Prostate gland (tissue), 2 donors: ENCODE results near the gene ADARB2. TPM values are rescaled to one million over a fixed set of nuclear protein-coding genes. Genes with fewer than 3 reads are reported as not detected.

Source experiments
- DNase-seq: peaks from one replicate; pipeline ENCODE4 v3.0.0-alpha.2; 2019; ENCODE audit warnings: low spot score
- H3K27ac ChIP-seq, 2 donors: fragments of 200-600 bp; sonication (generic); 2 replicates each; pipeline ENCODE4 v1.5.1; 2017 to 2019
- H3K27me3 ChIP-seq: fragments of 200-600 bp; sonication (generic); replicated peaks from 2 replicates; pipeline ENCODE4 v1.5.1; 2019; ENCODE audit not compliant: insufficient read depth
- H3K36me3 ChIP-seq, 2 donors: fragments of 200-600 bp; sonication (generic); 1 replicate in 1 of 2; 2 replicates in 1 of 2; pipeline versions ENCODE4 v1.5.1 to v1.8.1; 2017 to 2019
- H3K4me1 ChIP-seq: fragments of 200-600 bp; sonication (generic); replicated peaks from 2 replicates; pipeline ENCODE4 v1.5.1; 2019
- H3K4me3 ChIP-seq, 2 donors: fragments of 200-600 bp; sonication (generic); 2 replicates each; pipeline ENCODE4 v1.5.1; 2017 to 2019
- H3K9me3 ChIP-seq: fragments of 200-600 bp; sonication (generic); 2 replicates; pipeline ENCODE4 v1.5.1; 2017
- POLR2A ChIP-seq: fragments of 450-650 bp; IDR thresholded peaks from one replicate; pipeline ENCODE4 v1.6.1; 2016; ENCODE audit warnings: antibody characterized with exemption, mild to moderate bottlenecking
- POLR2AphosphoS5 ChIP-seq: sonication (generic); formaldehyde crosslinking; IDR thresholded peaks from one replicate; pipeline ENCODE4 v1.6.1; 2017; ENCODE audit warnings: antibody characterized with exemption
- WGBS: methylation state at CpG from one replicate; pipeline ENCODE4 v1.1.5; 2018; 5-methylcytosine and 5-hydroxymethylcytosine counted together
- intact Hi-C: fragments of 100-400 bp; cut with DNase I; formaldehyde crosslinking; loops from one replicate; pipeline ENCODE4 v1.14.2; 2022
- total RNA-seq, 2 donors: library from RNA; depleted of rRNA; stranded (reverse); fragments of >200 nt; gene quantifications; one replicate each; pipeline ENCODE4 v1.1.0, GENCODE V29; 2016
- TF ChIP-seq, protein P1 (sequence below), 4 experiments: fragments of 200-600 bp in 2 of 4; fragments of 450-650 bp in 2 of 4; sonication (generic) in 2 of 4; IDR thresholded peaks; 1 replicate in 3 of 4; 2 replicates in 1 of 4; pipeline ENCODE4 v1.5.1; 2016 to 2019; ENCODE audit warnings: antibody characterized with exemption in 4 of 4, mild to moderate bottlenecking in 2 of 4, moderate library complexity in 2 of 4

ADARB2 gene
- total RNA-seq, 2 donors from 2014 or later = 0.36 to 10.5 TPM

DNA sequence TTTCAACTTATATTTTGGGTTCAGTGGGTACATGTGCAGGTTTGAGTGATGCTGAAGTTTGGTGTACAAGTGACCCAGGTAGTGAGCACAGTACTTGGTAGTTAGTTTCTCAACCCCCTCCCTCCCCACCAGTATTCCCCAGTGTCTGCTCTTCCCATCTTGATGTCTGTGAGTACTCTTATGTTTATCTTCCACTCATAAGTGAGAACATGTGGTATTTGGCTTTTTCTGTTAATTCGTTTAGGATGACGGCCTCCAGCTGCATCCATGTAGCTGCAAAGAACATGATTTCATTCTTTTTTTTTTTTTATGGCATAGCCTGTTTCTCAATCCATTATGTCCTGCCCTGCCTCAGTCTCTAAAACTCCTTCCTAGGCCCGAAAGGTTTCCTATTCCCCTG is 459.0 kb downstream of the ADARB2 start:
- Histone ChIP-seq H3K36me3 (no peaks in the 10 kb centered on the region), H3K27me3 (no peaks in the 10 kb centered on the region), H3K9me3 (no peaks in the 10 kb centered on the region), H3K27ac (no peak overlapping the region), H3K4me3 (no peak overlapping the region), H3K4me1 (no peaks in the 10 kb centered on the region)
- DNase-seq = no peak
- intact Hi-C loops = no loop called here
- WGBS = 51% methylated on average over 3 of the region's 3 CpGs
- TF ChIP-seq POLR2A (no peak), POLR2AphosphoS5 (no peak)
- TF ChIP-seq, protein P1, sequence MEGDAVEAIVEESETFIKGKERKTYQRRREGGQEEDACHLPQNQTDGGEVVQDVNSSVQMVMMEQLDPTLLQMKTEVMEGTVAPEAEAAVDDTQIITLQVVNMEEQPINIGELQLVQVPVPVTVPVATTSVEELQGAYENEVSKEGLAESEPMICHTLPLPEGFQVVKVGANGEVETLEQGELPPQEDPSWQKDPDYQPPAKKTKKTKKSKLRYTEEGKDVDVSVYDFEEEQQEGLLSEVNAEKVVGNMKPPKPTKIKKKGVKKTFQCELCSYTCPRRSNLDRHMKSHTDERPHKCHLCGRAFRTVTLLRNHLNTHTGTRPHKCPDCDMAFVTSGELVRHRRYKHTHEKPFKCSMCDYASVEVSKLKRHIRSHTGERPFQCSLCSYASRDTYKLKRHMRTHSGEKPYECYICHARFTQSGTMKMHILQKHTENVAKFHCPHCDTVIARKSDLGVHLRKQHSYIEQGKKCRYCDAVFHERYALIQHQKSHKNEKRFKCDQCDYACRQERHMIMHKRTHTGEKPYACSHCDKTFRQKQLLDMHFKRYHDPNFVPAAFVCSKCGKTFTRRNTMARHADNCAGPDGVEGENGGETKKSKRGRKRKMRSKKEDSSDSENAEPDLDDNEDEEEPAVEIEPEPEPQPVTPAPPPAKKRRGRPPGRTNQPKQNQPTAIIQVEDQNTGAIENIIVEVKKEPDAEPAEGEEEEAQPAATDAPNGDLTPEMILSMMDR (IDR thresholded peaks at IDR 0.05) = no peak

DNA sequence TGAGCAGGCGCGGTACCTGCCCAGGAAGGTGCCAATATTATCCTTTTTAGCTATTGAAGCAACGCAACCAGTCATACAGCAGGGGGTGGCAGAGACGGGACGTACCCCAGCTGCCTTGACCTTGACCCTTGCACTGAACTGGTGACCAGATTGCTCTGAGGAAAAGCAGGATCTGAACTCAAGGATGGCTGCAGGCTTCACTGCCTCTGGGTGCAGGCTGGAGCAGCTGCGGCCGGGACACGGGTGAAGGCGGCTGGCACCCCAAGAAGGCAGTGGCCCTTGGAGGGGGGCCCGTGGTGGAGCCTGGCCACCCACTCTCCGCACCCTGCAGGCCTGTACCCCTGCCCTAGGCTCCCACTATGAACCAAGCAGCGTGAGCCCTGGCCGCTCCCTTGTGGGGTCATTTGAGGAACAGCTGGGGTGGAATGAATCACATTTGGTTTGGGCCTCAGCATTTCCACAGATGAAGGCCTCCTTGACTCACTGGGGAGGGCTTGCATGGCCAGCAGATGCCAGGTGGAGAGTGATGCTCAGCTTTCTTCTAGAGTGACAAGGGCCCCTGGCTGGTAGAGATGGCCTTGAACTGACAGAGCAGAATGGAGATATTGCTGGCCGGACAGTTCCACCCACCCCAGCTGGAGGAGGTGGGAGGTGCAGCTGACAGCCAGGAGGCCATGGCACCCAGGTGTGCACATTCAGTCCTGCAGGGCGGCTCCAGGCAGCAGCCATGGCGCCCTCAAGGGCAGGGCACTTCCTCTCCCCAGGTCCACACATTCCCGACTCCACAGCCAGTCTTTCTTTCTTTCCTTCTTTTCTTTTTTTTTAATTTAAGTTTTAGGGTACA is 462.4 kb downstream of the ADARB2 start:
- WGBS = 94% methylated on average over 16 of the region's 17 CpGs
- no peaks in the 10 kb centered on the region for H3K27me3 ChIP-seq
- H3K27ac ChIP-seq = no peak overlapping the region
- H3K36me3 ChIP-seq = no peaks in the 10 kb centered on the region
- no peaks in the 10 kb centered on the region for H3K4me1 ChIP-seq
- TF ChIP-seq POLR2A (no peak), POLR2AphosphoS5 (no peak)
- TF ChIP-seq, protein P1 (IDR thresholded peaks at IDR 0.05) = no peak
- no peak for DNase-seq
- no peaks in the 10 kb centered on the region for H3K9me3 ChIP-seq
- H3K4me3 ChIP-seq = no peak overlapping the region
- intact Hi-C loops = no loop called here

DNA sequence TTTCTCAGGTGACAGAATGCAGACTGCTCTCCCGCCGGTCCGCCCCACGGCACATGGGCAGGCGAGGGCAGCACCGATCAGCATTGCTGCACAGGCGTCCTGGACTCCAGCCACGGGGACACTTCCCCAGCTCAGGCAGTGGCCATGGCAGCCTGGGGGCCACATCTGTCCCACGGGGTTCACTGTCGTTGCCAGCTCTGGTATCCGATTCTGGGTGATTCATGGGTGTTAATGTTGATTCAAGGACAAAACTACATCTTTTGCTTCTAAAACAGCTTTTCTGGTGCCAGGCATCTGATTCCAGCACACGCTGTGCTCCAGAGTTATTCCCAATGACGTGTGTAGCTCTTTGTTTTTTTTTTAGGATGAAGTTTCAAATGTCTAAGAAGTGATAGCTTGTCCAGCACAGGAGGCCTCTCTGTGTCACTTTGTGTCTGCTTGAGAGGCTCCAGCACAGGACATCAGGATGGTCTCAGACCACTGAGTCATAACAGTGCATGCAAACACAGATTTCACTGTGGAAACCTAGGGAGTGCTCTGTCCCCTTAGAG is 463.1 kb downstream of the ADARB2 start:
- Histone ChIP-seq H3K4me3 (no peak overlapping the region), H3K4me1 (no peaks in the 10 kb centered on the region), H3K27me3 (no peaks in the 10 kb centered on the region), H3K27ac (no peak overlapping the region), H3K9me3 (no peaks in the 10 kb centered on the region), H3K36me3 (no peaks in the 10 kb centered on the region)
- TF ChIP-seq POLR2AphosphoS5 = no peak
- TF ChIP-seq POLR2A = no peak
- TF ChIP-seq, protein P1 (IDR thresholded peaks at IDR 0.05) = no peak
- WGBS = 30% methylated on average over 11 of the region's 13 CpGs
- DNase-seq = no peak
- intact Hi-C loops = no loop called here

DNA sequence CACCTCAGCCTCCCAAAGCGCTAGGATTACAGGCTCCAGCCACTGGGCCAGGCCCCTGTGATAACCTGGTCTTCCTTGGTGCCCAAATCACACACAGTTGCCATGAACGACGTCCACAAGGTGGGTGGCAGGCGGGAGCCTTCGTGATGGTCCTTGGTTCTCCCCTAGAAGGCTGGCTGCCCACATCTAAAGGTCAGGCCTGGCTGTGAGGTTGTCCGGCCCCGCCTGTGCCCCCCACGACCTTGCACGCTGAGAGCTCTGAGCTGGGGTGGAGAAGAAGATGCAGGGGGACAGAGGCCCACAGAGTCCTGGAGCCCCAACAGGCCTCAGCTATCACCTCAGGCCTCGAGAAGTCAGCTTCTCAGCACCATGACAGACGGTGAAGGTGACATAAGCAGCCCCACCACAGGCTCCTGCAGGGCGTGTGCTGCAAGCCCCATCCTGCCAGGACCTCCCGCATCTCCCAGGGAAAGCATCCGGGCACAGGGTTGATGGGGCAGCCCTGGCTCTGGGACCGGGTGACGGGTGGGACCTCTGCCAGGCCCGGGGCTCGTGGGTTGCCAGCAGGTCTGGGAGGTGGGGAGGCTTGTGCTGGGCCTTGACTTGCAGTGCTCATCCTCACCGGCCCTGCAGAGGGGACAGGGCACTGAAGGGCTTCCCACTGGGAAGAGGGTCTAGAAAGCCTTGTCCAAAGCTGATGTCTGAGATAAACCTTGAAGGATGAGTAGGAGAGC is 463.8 kb downstream of the ADARB2 start:
- WGBS = 61% methylated on average over 15 of the region's 19 CpGs
- no peaks in the 10 kb centered on the region for H3K4me1 ChIP-seq

More for the DNA sequence above, 463.8 kb downstream of the ADARB2 start:
- H3K27ac ChIP-seq = no peak overlapping the region
- H3K9me3 ChIP-seq = no peaks in the 10 kb centered on the region
- no peak for DNase-seq
- no peaks in the 10 kb centered on the region for H3K36me3 ChIP-seq
- H3K27me3 ChIP-seq = no peaks in the 10 kb centered on the region
- intact Hi-C loops = no loop called here
- H3K4me3 ChIP-seq = no peak overlapping the region
- TF ChIP-seq, protein P1 (IDR thresholded peaks at IDR 0.05) = no peak
- no peak for TF ChIP-seq POLR2A
- no peak for TF ChIP-seq POLR2AphosphoS5
